Liver (tissue), 9 donors: ENCODE results near the gene NAGS. TPM values are rescaled to one million over a fixed set of nuclear protein-coding genes. Genes with fewer than 3 reads are reported as not detected.

ENCODE experiments used
- DNase-seq: peaks from one replicate; pipeline ENCODE4 v3.0.0-alpha.2; 2017; ENCODE audit warnings: low spot score
- H3K27ac ChIP-seq, 2 donors: one replicate each; pipeline ENCODE4 v1.7.0; 2013; ENCODE audit warnings: inconsistent platforms in 2 of 2, low read length in 2 of 2, control low read depth in 1 of 2, low read depth in 1 of 2, mild to moderate bottlenecking in 1 of 2
- H3K27me3 ChIP-seq, 4 donors: one replicate each; pipeline versions ENCODE4 v1.6.1 to v1.7.0; 2013; ENCODE audit warnings: low read length in 3 of 4, inconsistent platforms in 1 of 4, mild to moderate bottlenecking in 1 of 4, moderate library complexity in 1 of 4; ENCODE audit not compliant: control insufficient read depth in 4 of 4, insufficient read depth in 4 of 4
- H3K36me3 ChIP-seq, 4 donors: one replicate each; pipeline versions ENCODE4 v1.6.1 to v1.7.0; 2013; ENCODE audit warnings: low read length in 3 of 4, mild to moderate bottlenecking in 3 of 4, low read depth in 1 of 4, moderate library complexity in 1 of 4; ENCODE audit not compliant: control insufficient read depth in 4 of 4, insufficient read depth in 3 of 4
- H3K4me1 ChIP-seq, 4 donors: one replicate each; pipeline versions ENCODE4 v1.6.1 to v1.7.0; 2013; ENCODE audit warnings: low read length in 3 of 4, mild to moderate bottlenecking in 3 of 4, moderate library complexity in 1 of 4; ENCODE audit not compliant: control insufficient read depth in 4 of 4, insufficient read depth in 4 of 4
- H3K4me3 ChIP-seq, 3 donors: one replicate each; pipeline versions ENCODE4 v1.6.1 to v1.7.0; 2013; ENCODE audit warnings: low read length in 3 of 3, control low read depth in 1 of 3, low read depth in 1 of 3, mild to moderate bottlenecking in 1 of 3
- H3K9ac ChIP-seq, 2 donors: one replicate each; pipeline ENCODE4 v1.7.0; 2013; ENCODE audit warnings: low read length in 2 of 2, mild to moderate bottlenecking in 2 of 2, moderate library complexity in 2 of 2, control low read depth in 1 of 2, low read depth in 1 of 2
- H3K9me3 ChIP-seq, 4 donors: one replicate each; pipeline versions ENCODE4 v1.6.1 to v1.7.0; 2013; ENCODE audit warnings: low read length in 3 of 4; ENCODE audit not compliant: control insufficient read depth in 4 of 4
- FOXA2 ChIP-seq: IDR thresholded peaks from 2 replicates; pipeline ENCODE4 v1.6.1; 2016; ENCODE audit warnings: antibody characterized with exemption
- GABPA ChIP-seq, 2 donors: IDR thresholded peaks in 1 of 2; conservative IDR thresholded peaks in 1 of 2; 2 replicates each; pipeline ENCODE4 v1.6.1; 2016; ENCODE audit warnings: antibody characterized with exemption in 2 of 2, mild to moderate bottlenecking in 1 of 2, moderate library complexity in 1 of 2
- HNF4A ChIP-seq, 2 donors: conservative IDR thresholded peaks; 2 replicates each; pipeline ENCODE4 v1.6.1; 2016; ENCODE audit warnings: antibody characterized with exemption in 2 of 2, mild to moderate bottlenecking in 2 of 2
- HNF4G ChIP-seq: IDR thresholded peaks from 2 replicates; pipeline ENCODE4 v1.6.1; 2016; ENCODE audit warnings: antibody characterized with exemption
- NR2F2 ChIP-seq: IDR thresholded peaks from 2 replicates; pipeline ENCODE4 v1.6.1; 2016; ENCODE audit warnings: antibody characterized with exemption
- RAD21 ChIP-seq, 2 donors: IDR thresholded peaks; 2 replicates each; pipeline ENCODE4 v1.6.1; 2016; ENCODE audit warnings: antibody characterized with exemption in 2 of 2, mild to moderate bottlenecking in 2 of 2
- REST ChIP-seq: IDR thresholded peaks from 2 replicates; pipeline ENCODE4 v1.6.1; 2016; ENCODE audit warnings: antibody characterized with exemption, mild to moderate bottlenecking
- SP1 ChIP-seq: IDR thresholded peaks from 2 replicates; pipeline ENCODE4 v1.6.1; 2018; ENCODE audit warnings: antibody characterized with exemption, mild to moderate bottlenecking
- TAF1 ChIP-seq: conservative IDR thresholded peaks from 2 replicates; pipeline ENCODE4 v1.6.1; 2016; ENCODE audit warnings: antibody characterized with exemption, mild to moderate bottlenecking
- YY1 ChIP-seq: IDR thresholded peaks from 2 replicates; pipeline ENCODE4 v1.6.1; 2016; ENCODE audit warnings: antibody characterized with exemption, mild to moderate bottlenecking
- ZBTB33 ChIP-seq: IDR thresholded peaks from 2 replicates; pipeline ENCODE4 v1.6.1; 2016; ENCODE audit warnings: antibody characterized with exemption
- WGBS: extraction: QIAGEN DNeasy Blood & Tissue Kit; methylation state at CpG from one replicate; pipeline ENCODE4 v1.1.7; 2013; 5-methylcytosine and 5-hydroxymethylcytosine counted together
- polyA plus RNA-seq, 2 donors: library from polyadenylated mRNA; stranded (reverse) in 1 of 2; unstranded in 1 of 2; fragments of 200-250 nt in 1 of 2; fragments of >200 nt in 1 of 2; fragmentation: Nextera tagmentation in 1 of 2; extraction: Ambion mirVana in 1 of 2; gene quantifications; one replicate each; pipeline versions ENCODE4 v1.2.1 to v1.2.3, GENCODE V29; 2013 to 2015
- total RNA-seq, 2 donors: library from RNA; depleted of rRNA; stranded (reverse); fragments of >200 nt; gene quantifications; one replicate each; pipeline ENCODE4 v1.2.3, GENCODE V29; 2014
- TF ChIP-seq, protein P1 (sequence below): IDR thresholded peaks from 2 replicates; pipeline ENCODE4 v1.6.1; 2016; ENCODE audit warnings: antibody characterized with exemption
- donor health status: healthy.
- donor health status: healthy.
- donor health status: healthy.
- donor health status: healthy.
- donor health status: healthy.

Gene NAGS
- total and polyA plus RNA-seq, 4 donors, result 21.5 to 29.8 (median 28.2) TPM

DNA sequence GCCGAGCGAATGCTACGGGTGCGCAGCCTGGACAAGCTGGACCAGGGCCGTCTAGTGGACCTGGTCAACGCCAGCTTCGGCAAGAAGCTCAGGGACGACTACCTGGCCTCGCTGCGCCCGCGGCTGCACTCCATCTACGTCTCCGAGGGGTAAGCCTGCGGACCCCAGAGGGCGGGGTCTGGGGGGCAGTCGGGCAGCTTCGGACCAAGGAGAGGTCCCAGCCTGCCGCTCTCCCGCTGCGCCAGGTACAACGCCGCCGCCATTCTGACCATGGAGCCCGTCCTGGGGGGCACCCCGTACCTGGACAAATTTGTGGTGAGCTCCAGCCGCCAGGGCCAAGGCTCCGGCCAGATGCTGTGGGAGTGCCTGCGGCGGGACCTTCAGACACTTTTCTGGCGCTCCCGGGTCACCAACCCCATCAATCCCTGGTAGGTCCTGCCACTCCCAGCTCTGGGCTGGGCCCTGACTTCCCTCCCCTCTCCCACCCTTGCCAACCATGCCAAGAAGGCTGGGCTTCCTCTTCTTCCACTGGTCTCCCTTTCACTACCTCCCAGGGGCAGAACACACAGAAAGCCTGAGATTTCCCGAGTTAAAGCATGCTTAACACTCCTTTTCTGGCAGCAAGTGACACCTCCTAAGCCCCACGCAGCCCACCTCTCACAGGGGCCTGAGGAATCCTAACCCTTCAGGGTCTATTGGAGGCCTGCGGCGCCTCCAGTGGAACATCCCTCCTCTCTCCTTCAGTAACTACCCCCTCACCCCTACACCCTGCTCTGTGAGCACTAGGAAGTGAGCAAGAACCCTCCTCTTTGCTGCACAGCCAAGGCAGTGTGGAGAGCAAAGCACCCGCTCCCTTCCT is 3.2 kb downstream of the NAGS start:
- WGBS, result 53% methylated on average over 37 of the region's 37 CpGs
- Histone ChIP-seq H3K9ac (no peak overlapping the region), H3K4me1 (peaks cover 16 to 73% (median 52%) of the 10 kb centered on the region in 4 donors)

More for the DNA sequence above, 3.2 kb downstream of the NAGS start:
- TF ChIP-seq REST (no peak), GABPA (IDR thresholded peaks at IDR 0.05 in 1 of 2, conservative IDR thresholded peaks at IDR 0.05 in 1 of 2) (no peak), RAD21 (IDR thresholded peaks at IDR 0.05) (no peak), NR2F2 (no peak), TAF1 (no peak), SP1 (no peak), FOXA2 (no peak), HNF4A (conservative IDR thresholded peaks at IDR 0.05) (no peak), HNF4G (no peak), YY1 (no peak), ZBTB33 (no peak)
- TF ChIP-seq, protein P1, sequence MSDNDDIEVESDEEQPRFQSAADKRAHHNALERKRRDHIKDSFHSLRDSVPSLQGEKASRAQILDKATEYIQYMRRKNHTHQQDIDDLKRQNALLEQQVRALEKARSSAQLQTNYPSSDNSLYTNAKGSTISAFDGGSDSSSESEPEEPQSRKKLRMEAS, result no peak
- Histone ChIP-seq H3K36me3 (peaks cover 4 to 20% (median 13%) of the 10 kb centered on the region in 4 donors), H3K27ac (no peak overlapping the region), H3K4me3 (peak overlapping the region in 2 of 3 donors; percentile 44 to 81), H3K9me3 (no peaks in the 10 kb centered on the region), H3K27me3 (no peaks in the 10 kb centered on the region)
- DNase-seq, result no peak
